ENCODE data around the gene MGAT1.
"Not testable (repeated sequence)": the region's sequence is repeated elsewhere in the genome, so short reads cannot be mapped to it uniquely, and the experiment has no call there.

The MGAT1 gene

DNA sequence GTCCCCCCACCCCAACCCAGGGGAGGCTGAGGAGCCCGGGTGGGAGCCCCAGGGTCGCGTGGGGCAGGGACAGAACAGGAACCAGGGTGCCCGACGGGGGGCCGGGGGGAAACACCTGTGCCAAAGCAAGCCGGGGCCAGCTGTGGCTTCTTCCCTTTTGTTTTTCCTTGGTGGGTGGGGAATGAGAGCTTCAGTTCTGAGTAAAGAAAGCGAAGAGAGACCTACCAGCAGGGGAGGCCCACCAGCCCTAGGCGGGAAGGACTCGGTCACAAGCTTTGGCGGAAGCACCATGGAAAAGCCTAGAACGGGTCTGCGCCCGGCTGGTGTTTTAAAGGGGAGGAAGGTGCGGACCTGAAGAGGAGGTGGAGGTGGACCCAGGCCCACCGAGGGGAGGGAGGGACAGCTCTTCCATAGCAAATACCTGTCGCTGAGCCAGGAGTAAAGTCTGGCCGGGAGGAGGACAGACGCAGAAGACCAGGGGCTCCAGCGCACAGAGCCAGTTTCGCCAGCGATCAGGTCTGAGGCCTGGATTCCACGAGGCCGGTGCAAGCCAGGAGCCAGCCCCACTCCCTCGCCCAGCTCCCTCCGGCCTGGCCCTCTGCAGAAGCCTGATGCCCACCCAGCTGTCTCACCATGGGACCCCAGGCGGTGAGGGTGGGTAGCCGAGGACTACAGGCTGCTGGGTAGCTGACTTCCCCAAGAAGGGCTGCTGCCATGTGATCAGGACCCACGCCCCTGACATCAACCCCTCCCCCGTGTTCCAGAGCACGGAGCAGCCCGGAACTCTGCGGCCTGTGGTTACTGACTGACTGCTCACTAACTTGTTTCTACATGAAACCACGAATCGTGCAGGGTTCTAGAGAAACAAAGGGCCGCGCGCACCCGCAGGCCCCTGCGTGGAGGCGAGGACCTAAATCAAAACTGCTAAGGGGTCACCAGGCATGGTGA, 849 bp upstream of the MGAT1 start:
- peak; percentile 88 for DNase-seq

DNA sequence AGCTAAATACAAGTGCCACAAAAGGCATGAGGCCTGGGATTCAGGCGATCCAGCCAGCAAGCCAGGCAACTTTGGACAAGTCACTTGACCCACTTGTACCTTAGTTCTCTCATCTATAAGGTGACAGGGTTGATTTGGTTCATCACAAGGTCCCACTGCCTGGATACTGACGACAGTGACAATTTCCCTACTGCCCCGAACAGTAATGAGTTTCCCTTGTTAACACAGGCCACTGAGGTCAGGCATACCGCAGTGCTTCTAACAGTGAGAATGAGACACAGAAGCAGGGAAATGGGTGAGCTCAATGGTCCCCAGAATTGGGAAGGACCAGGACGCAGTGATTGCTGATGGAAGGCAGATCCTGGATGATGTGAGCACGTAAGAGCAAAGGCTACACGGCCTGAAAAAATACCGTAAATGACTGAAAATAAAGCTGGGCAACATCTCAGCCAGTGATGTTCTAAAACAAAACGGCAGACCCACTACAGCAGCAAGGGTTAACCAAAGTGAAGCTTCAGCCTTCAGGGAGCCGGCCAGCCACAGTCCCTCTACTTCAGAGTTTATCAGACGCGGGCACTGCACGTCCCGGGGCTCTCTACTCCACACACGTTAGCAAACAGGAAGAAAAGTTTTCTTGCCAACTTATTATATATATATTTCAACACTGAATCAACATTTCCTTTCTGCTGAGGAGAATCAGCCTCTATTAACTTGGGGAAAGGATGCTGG, 846 bp downstream of the MGAT1 start:
- no peak for DNase-seq

DNA sequence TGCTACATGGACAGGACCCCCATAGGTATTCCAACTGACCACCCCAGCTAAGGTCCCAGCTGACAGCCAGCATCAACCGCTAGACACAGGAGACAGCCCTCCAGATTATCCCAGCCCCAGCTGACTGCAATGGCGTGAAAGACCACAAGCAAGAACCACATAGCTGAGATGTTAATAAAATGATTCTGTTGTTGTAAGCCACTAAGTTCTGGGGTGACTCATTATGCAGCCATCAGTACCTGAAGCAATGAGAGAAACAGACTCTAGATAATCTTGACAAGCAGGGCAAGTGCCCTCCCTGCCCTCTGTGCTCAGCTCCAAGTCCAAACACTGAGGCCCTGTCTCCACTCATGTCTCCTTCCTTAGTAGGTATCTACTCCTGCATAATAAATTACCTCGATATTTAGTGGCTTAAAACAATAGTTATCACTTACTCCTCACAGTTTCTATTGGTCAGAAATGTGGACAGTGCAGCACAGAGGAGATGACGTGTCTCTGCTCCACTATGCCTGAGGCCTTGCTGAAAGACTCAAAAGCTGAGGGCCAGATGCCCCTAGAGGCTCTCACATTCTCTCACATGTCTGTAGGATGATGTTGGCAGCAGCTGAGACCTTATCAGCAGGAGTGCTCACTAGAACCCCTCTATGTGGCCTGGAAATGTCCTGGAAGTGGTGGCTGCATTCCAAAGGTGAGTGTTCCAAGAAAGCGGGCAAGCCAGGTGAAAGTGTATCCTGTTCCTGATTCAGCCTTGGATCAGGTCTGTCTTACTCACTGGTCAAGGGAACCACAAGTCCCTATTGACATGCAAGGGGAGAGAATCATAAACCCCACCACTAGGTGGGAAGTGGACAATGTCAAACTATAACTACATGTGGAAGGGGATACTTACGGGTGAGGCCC, 2.5 kb downstream of the MGAT1 start:
- DNase-seq, result no peak

DNA sequence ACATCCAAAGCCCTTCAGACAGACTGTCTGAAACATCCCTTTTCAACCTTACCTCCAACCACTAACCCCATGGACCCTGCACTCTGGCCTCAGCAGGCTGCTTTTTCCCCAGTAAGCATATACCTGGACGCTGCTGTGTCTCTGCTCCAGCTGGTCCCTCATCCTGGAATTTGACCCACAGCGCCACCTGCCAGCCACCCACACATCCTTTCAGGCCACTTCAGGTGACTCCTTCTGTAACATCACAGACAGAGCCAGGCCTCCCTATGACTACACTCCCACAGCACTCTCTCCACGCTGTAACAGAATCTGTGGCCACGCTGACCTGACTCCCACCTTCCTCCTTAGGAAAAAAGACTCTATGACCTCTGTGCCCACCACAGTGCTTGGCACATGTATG, 3.4 kb downstream of the MGAT1 start:
- no peak for DNase-seq

DNA sequence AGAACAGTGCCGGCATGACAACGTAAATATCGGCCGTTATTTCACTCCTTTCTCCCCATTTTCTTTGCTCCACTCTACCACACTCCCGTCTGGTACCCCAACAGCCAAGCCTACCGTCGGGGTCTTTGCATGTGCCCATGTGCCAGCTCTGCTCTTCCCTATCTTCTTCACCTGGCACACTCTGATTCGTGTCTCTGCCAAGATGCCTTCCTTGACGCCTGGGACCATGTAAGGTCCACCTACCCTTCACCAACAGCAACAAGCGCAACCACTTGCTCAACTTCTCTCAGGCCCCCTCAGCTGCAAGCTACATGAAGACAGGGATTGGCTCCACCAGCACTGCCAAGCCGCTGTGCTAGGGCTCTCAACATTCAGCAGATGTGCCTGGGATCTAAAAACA, 4.4 kb downstream of the MGAT1 start:
- no peak for DNase-seq

DNA sequence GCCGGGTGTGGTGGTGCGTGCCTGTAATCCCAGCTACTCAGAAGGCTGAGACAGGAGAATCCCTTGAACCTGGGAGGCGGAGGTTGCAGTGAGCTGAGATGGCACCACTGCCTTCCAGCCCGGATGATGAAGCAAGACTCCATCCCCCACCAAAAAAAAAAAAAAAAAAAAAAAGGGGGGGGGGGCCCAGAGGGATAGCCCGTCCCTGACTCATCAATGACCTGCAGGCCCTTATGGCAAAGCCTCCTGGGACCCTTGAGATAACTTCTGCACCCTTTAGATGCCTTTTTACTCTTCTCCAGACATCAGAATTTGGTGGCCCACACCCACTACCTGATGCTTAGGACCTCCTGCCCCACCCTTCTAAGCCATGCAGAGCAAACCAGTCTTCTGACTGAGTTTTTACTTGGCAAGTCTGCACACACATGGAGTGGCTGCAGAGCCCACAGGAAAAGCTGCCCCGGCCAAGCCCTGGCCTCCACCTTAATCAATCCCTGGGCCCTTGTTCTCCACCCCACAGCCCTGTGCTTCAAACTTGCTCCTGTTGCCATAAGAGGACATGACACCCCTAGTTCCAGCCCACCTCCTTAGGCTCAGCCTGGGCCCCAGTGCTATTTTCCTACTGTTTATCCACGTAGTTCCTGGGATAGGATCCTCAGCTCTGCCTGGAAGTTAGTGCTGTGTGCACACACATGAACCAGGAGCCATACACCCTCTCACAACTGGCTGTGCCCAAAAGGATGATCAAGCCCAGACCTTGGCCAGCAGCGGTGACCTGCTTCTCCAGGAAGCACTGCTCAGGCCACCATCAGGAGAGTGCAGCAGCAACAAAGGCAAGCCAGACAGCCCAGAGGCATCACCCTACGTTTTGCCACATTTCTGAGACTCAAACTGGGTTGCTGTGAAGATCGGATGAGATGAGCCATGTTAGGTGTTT, 5.1 kb downstream of the MGAT1 start:
- no peak for DNase-seq

DNA sequence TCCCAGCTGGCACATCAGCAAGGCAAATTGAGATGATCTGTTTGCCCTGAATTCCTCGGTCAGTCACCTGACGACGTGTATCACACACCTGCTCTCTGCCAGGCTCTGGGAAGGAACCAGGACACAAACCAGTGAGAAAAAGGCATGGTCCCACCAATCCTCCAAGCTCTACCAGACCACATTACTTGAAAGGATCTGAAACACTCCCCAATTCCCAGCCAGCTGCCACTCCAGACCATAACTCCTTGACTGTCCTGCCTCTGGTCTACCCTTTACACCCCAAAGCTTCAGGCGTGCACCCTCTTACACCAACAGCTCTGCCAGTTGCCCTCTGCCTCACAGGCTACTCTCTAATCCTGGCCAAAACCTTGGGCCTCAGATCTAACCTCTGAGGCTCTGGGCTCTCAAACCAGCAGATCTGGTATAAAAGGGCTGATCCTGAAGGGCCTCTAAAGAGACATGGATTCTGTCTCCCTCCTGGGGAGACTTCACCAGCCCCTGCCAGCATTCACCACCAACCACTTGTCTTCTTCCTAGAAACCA, 6.8 kb downstream of the MGAT1 start:
- no peak for DNase-seq

DNA sequence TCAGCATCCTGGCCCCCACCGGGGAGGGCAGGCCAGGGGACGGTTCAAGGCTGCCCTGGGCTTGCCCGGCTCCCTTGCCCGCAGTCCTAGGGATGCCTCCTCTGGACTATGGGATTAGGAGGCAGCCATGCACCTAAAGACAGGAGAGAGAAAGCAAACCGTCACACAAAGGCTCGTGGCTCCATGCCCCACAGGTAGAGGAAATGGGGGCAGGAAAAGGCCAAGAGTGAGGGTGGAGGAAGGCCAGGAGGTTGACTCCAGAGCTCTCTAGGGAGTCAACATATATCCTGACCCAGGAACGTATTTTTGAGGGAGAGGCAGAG, 9.7 kb downstream of the MGAT1 start:
- no peak for DNase-seq

DNA sequence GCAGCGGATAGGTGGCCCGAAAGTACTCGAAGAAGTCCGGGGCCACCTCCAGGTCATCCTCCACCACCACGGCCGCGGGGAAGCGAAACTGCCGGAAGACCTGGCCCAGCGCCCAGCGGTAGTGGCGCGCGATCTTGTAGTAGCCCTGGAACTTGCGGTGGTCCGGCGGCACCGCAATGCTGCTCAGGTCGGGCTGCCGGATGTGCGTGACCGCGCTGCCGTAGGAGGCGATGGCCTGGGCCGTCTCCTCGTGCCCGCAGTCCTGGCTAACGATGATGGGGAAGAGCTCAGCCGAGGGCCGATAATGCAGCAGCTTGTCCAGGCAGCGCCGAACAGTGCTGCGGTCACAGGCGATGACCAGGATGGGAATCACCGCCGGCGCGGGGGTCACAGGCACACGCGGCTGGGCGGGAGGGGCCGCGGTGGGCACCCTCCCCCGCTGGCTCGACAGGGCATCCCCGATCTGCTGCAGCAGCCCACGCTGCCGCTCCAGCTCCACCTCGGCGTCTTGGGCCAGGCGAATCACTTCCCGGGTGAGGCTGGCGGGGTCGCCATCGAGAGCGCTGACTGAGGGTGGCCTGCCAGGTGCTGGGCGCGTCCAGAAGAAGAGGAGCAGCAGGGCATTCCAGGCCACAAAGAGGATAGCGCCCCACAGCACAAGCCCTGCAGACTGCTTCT, 10.2 kb downstream of the MGAT1 start:
- DNase-seq, result no peak

DNA sequence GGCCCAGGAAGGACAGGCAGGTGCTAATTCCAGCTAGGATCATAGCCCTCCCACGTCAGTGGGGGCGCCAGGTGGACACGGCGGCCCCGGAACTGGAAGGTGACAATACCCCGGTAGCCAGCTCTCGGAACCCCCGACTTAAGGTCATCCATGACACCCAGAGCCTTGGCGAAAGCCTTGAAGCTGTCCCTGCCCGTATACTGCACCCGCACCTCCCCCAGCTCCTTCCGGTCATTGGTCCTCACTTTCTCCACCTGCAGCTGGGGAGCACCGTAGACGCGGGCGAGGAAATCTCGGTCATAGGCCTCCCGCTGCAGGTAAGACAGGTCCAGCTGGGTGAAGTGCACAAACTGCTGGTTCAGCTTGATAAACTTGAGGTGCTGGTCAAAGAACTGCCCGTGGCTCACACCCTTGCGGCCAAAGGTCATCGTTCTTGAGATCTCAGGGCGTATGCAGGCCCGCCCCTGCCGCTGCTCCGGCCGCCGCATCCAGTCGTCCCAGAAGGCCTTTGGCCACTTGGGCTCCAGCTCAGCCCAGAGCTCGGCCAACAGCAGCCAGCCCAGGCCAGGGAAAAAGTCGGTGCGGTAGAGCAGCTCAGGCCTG, 10.9 kb downstream of the MGAT1 start:
- DNase-seq, result no peak

DNA sequence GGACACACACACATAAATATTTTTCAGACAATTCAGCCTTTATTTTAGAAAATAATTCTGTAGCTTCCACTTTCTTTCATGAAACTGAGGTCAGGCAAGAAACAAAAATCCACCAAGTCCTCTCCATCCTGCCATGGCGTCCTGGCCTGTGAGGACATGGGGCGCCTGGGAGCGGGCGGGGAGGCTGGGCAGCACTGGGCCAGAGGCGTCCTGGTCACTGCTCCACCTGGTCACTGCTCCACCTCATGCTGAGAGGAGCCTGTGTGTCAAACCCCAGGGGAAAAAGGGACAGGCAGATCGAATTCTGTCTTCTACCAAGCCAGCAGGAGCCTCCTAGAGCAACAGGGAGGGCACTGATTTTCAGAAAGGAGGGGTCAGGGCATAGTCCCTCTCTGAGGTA, 12.1 kb downstream of the MGAT1 start:
- DNase-seq, result no peak

DNA sequence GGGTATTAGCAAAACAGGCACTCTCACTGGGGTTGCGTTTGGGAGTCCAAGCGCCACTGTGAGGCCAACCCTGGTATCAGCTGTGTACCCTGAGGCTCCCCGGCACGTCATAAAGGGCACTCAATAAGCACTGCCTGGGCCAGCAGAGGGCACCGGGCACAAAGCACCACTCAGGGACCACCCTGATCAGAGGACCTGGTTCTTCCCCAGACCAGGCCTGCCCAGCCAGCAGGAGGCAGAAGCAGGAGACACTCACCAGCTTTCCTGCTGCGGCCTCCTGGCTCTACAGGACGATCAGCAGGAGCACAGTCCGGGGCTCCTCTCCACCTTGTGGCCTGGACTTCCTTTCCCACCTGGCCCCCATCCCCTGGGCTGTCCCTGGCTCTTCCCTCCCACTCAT, 12.6 kb downstream of the MGAT1 start:
- DNase-seq, result peak; percentile 25

DNA sequence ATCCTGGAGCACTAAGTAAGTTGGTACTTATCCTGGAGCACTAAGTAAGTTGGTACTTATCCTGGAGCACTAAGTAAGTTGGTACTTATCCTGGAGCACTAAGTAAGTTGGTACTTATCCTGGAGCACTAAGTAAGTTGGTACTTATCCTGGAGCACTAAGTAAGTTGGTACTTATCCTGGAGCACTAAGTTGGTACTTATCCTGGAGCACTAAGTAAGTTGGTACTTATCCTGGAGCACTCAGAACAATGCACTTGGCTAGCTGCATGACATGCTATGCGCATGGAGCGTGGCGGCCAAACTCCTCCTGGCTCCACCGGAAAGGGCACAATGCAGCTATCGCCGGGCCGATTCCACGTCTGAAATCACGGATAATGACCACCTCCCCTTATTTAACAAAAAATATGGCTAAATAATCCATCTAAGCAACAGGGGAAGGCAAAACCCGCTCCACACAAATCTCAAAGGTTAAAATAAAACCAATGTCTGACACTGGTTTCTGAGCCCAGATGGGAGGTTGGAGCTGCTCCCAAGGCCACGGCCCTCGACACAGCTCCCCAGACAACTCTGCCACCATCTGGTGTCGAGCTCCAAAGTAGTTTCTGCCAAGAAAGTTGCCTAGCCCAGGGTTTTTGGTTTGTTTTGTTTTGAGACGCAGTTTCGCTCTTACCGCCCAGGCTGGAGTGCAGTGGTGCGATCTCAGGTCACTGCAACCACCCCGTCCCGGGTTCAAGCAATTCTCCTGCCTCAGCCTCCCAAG, 13.8 kb downstream of the MGAT1 start:
- DNase-seq, result not testable (repeated sequence)

DNA sequence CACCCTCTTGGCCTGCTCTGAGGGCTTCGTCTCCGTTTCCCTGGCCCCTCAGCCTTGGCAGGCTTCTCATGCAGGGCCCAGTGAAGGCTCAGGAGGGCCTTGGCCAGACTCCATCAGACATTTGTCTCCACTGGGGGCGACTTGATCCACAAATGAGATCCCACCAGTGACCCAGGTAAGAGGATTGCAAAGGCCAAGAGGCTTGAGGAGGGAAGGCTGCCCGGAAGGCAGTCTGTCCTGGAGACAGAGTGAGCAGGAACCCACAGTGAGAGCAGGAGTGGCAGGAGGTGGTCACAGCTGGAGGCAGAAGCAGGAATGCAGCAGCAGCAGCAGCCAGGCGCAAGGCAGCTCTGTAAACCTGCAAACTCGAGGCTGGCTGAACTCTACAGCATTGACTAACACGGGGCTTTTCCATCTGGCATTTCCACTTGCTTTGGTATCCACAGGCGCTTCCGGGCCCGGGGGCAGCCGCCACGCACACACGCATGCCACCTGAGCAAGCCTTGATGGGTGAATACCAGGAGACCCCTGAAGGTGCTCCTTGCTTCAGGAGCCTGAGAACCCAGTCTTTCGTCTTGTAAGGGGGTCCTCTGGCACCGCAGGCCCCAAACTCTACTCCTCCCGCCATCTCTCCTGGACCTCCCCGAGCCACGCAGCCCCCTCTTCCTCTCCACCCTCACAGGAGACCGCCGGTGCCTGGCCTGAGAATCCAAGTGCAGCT, 14.7 kb downstream of the MGAT1 start:
- no peak for DNase-seq

DNA sequence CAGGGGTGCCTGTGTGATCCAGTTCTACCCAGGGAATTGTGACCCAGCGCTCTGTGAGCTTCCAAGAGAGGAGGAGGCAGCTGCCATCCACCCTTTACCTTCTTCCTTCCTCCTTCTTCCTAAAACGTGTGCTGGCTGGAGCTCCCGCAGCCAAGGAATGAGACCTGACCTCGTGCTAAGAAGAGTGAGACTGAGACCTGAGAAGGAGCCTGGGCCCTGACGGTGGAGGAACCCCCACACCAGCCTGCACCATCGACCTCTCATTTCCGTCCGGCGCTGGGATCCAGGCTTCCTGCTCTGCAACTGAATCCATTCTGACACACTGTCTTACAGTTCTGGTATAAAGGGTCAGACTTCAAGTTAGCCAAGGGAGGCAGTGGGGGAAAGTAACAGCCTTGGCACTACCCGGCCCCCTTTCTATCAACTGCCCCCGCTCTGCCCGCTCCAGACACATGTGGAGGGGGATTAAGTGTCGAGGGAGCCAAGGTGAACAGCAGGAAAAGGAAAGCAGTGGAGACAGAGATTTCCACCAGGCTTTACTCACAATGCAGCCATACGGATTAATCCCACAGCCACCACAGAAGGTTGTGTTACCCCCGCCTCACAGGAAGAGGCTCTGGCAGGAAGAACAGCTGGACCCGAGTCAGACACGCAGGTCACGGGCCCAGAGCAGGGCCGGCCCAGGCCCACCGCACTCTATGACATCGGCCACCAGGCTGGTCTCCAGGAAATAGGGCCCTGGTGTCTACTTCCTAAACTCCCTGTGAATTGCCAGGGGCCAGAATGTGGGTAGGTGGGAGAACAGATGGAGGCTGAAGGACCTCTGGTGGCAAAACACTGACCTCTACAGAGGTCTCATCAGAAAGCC, 15.8 kb downstream of the MGAT1 start:
- no peak for DNase-seq

DNA sequence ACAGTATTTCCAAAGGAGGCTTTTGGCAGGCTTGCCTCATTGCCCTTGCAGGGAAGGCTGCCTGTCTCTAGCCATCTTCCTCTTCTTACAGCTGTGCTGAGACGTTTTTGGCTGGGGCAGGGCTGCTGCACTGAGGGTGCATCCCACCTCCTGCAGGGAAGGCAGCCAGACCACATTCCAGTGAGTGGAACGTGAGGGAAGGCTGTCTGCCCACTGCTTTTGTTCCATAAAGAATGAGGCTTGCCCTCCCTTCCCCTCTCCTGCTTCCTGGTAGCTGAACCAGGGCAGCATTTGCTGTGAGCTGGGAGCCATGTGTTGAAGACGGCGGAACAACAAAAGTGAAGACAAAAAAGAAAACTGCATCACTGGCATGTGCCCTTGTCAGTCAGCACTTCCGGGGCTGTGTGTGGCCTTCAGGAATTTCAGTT, 16.8 kb downstream of the MGAT1 start:
- DNase-seq, result no peak

DNA sequence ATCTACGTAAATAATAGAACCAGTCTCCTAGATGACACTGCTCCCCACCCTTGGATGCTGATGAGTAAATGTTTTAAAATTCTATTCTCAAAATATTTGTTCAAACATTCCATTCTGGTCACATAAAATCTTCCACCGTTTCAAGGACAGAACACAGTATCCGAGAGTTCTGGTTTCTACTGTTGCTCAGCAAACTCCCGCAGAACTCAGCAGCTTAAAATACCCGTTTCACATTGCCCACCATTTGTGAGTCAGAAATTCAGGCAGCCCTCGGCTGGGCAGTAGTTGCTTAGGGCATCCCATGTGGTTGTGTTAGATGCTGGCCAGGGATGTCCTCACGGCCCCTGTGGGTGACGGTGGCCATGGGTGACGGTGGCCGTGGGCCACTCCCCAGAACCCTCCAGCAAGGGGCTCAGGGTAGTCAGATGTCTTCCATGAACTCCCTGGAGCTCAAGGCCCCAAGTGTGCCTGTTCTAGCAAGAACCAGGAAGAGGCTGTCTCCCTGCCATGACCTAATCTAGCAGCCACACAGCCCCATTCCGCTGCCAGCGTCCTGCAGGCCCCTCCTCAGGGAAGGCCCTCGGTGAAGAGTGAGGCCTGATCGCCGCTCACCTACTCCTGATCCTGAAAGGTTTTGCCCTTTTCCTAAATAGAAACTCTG, 17.4 kb downstream of the MGAT1 start:
- DNase-seq, result no peak

All from CD4-positive, alpha-beta T cell treated with Interleukin-10 for 1 hour (primary cell).